Right hindlimb (tissue), 1 donor: ENCODE data around the gene EPG5.
"Not testable (repeated sequence)": the region's sequence is repeated elsewhere in the genome, so short reads cannot be mapped to it uniquely, and the experiment has no call there.

ENCODE experiments used
- DNase-seq: peaks from one replicate; pipeline ENCODE4 v3.0.0-alpha.2; 2018

The EPG5 gene

GRCh38 chr18:45835057-45835636 is 132.0 kb downstream of the EPG5 start:
- DNase-seq, result no peak

GRCh38 chr18:45834306-45834705 is 132.8 kb downstream of the EPG5 start:
- DNase-seq, result no peak

GRCh38 chr18:45833846-45834245 is 133.3 kb downstream of the EPG5 start:
- DNase-seq, result no peak

GRCh38 chr18:45830917-45831316 is 136.2 kb downstream of the EPG5 start:
- no peak for DNase-seq

- DNase-seq, result no peak
These were observed 137.3 kb downstream of the EPG5 start for GRCh38 chr18:45829855-45830254.

GRCh38 chr18:45828917-45829811 is 138.0 kb downstream of the EPG5 start:
- no peak for DNase-seq

- not testable (repeated sequence) for DNase-seq
These were observed 140.4 kb downstream of the EPG5 start for GRCh38 chr18:45826716-45827115.

- no peak for DNase-seq
These were observed 141.0 kb downstream of the EPG5 start for GRCh38 chr18:45826084-45826483.

- DNase-seq, result no peak
These were observed 141.7 kb downstream of the EPG5 start, which contains the start of gene SIGLEC15 for GRCh38 chr18:45825258-45826044. SIGLEC15 (plus strand) TSS chr18:45825675; CDS start chr18:45825729, 54 bp downstream.

GRCh38 chr18:45821711-45822110 is 145.4 kb downstream of the EPG5 start:
- no peak for DNase-seq

- no peak for DNase-seq
These were observed 146.1 kb downstream of the EPG5 start for GRCh38 chr18:45821026-45821425.

- no peak for DNase-seq
These were observed 146.9 kb downstream of the EPG5 start for GRCh38 chr18:45820106-45820745.

GRCh38 chr18:45818765-45819164 is 148.4 kb downstream of the EPG5 start:
- DNase-seq, result not testable (repeated sequence)

GRCh38 chr18:45817543-45817942 is 149.6 kb downstream of the EPG5 start:
- DNase-seq, result no peak

- DNase-seq, result not testable (repeated sequence)
These were observed 152.4 kb downstream of the EPG5 start for GRCh38 chr18:45814733-45815132.

- DNase-seq, result not testable (repeated sequence)
These were observed 160.0 kb downstream of the EPG5 start for GRCh38 chr18:45807144-45807543.

GRCh38 chr18:45806226-45806625 is 160.9 kb downstream of the EPG5 start:
- DNase-seq, result no peak

- no peak for DNase-seq
These were observed 161.6 kb downstream of the EPG5 start for GRCh38 chr18:45805551-45805950.

GRCh38 chr18:45802814-45803492 is 164.2 kb downstream of the EPG5 start:
- DNase-seq, result no peak

- DNase-seq, result no peak
These were observed 165.6 kb downstream of the EPG5 start for GRCh38 chr18:45801416-45802004.
